ENCODE data around the gene ALG9. TPM values are rescaled to one million over a fixed set of nuclear protein-coding genes. Genes with fewer than 3 reads are reported as not detected.
A peak's percentile ranks its signal among the peaks of the same experiment; 100 is the strongest.

ALG9 gene
- total RNA-seq, 2 donors from 2014 or later, result 25.9 to 60.3 TPM

GRCh38 chr11:111782109-111782741, 89.2 kb downstream of the ALG9 start:
- no peak overlapping the region for H3K27ac ChIP-seq
- intact Hi-C loops (cut with DNase I), result loop anchor here (5.0 kb wide), 1 partner anchor 190 kb away; no protein-coding TSS in a partner anchor
- H3K4me3 ChIP-seq, result no peak overlapping the region

DNA sequence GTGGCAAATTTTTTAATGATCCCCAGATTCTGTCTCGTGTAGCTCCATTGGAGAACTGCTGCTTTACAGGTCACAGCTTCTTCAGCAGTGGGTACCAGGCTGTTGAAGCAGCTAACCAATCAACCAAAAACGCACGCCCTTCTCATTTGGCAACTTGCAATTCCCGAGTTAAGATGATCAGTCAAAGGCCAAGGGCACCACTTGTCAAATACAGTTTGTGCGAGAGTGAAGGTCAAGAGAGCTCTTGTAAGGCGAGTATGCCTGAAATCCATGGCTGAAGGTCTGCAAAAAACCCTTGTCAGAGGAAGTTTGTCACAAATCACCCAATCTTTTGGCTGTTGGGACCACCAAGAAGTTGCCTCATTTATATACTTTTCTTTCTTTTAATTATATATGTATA, 92.3 kb downstream of the ALG9 start:
- intact Hi-C loops (cut with DNase I), result loop anchor here (5.0 kb wide), 1 partner anchor 177 kb away; the partner anchor contains the start of gene SIK2
- WGBS, 2 donors, result 67 to 70% methylated on average over 6 of the region's 6 CpGs

More at GRCh38 chr11:111782109-111782741, 89.2 kb downstream of the ALG9 start:
- no peak for TF ChIP-seq POLR2A (IDR thresholded peaks at IDR 0.05)
- TF ChIP-seq, protein P1, sequence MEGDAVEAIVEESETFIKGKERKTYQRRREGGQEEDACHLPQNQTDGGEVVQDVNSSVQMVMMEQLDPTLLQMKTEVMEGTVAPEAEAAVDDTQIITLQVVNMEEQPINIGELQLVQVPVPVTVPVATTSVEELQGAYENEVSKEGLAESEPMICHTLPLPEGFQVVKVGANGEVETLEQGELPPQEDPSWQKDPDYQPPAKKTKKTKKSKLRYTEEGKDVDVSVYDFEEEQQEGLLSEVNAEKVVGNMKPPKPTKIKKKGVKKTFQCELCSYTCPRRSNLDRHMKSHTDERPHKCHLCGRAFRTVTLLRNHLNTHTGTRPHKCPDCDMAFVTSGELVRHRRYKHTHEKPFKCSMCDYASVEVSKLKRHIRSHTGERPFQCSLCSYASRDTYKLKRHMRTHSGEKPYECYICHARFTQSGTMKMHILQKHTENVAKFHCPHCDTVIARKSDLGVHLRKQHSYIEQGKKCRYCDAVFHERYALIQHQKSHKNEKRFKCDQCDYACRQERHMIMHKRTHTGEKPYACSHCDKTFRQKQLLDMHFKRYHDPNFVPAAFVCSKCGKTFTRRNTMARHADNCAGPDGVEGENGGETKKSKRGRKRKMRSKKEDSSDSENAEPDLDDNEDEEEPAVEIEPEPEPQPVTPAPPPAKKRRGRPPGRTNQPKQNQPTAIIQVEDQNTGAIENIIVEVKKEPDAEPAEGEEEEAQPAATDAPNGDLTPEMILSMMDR (IDR thresholded peaks at IDR 0.05), result no peak
- H3K36me3 ChIP-seq (replicated peaks in 1 of 2; ENCODE audit: insufficient read depth in 1 of 2, low read depth in 2 of 2), result no peaks in the 10 kb centered on the region
- DNase-seq, result no peak
- WGBS, 2 donors, result 73 to 75% methylated on average over 5 of the region's 5 CpGs
- H3K4me1 ChIP-seq, result peaks cover 9% of the 10 kb centered on the region
- no peaks in the 10 kb centered on the region for H3K27me3 ChIP-seq
- ATAC-seq, result no peak
- no peaks in the 10 kb centered on the region for H3K9me3 ChIP-seq

GRCh38 chr11:111778047-111778558, 93.3 kb downstream of the ALG9 start:
- Histone ChIP-seq H3K27me3 (no peaks in the 10 kb centered on the region), H3K4me3 (no peak overlapping the region), H3K9me3 (no peaks in the 10 kb centered on the region), H3K4me1 (peaks cover 33% of the 10 kb centered on the region), H3K27ac (no peak overlapping the region), H3K36me3 (replicated peaks in 1 of 2; ENCODE audit: insufficient read depth in 1 of 2, low read depth in 2 of 2) (no peaks in the 10 kb centered on the region)
- ATAC-seq (no peak), DNase-seq (no peak)
- WGBS, 2 donors, result 26 to 37% methylated on average over 3 of the region's 3 CpGs
- intact Hi-C loops (cut with DNase I), result loop anchor here (5.0 kb wide), 1 partner anchor 176 kb away; the partner anchor contains the start of gene SIK2
- TF ChIP-seq, protein P1 (IDR thresholded peaks at IDR 0.05), result no peak

More for the DNA sequence above, 92.3 kb downstream of the ALG9 start:
- Histone ChIP-seq H3K36me3 (replicated peaks in 1 of 2; ENCODE audit: insufficient read depth in 1 of 2, low read depth in 2 of 2) (no peaks in the 10 kb centered on the region), H3K4me3 (no peak overlapping the region), H3K27ac (no peak overlapping the region), H3K4me1 (peaks cover 31% of the 10 kb centered on the region), H3K9me3 (no peaks in the 10 kb centered on the region), H3K27me3 (no peaks in the 10 kb centered on the region)
- DNase-seq (no peak), ATAC-seq (no peak)
- no peak for TF ChIP-seq POLR2A (IDR thresholded peaks at IDR 0.05)
- TF ChIP-seq, protein P1 (IDR thresholded peaks at IDR 0.05), result no peak

GRCh38 chr11:111777094-111778046, 94.0 kb downstream of the ALG9 start:
- peak overlapping the region in 2 of 4 donors; percentile 17 to 83 for H3K27ac ChIP-seq
- H3K4me1 ChIP-seq, result peaks cover 41% of the 10 kb centered on the region
- DNase-seq (peak in 3 of 4 donors; percentile 33 to 65 (median 38)), ATAC-seq (peak; percentile 69)
- no peaks in the 10 kb centered on the region for H3K36me3 ChIP-seq (replicated peaks in 1 of 2; ENCODE audit: insufficient read depth in 1 of 2, low read depth in 2 of 2)
- intact Hi-C loops (cut with DNase I), result loop anchor here (5.0 kb wide), 1 partner anchor 175 kb away; the partner anchor contains the start of gene SIK2
- H3K4me3 ChIP-seq, result no peak overlapping the region
- 43 to 49% methylated on average over 4 of the region's 4 CpGs for WGBS, 2 donors
- TF ChIP-seq, protein P1 (IDR thresholded peaks at IDR 0.05), result peak; percentile 24 to 91 (median 85)
- TF ChIP-seq POLR2A (IDR thresholded peaks at IDR 0.05), result no peak
- no peaks in the 10 kb centered on the region for H3K27me3 ChIP-seq
- no peaks in the 10 kb centered on the region for H3K9me3 ChIP-seq

Measured in body of pancreas (tissue), 4 donors.